ENCODE measurements around the gene PSEN1. TPM values are rescaled to one million over a fixed set of nuclear protein-coding genes. Genes with fewer than 3 reads are reported as not detected.

Gene PSEN1
- total RNA-seq, 1 donor from 2014 or later, result 58.6 TPM

DNA sequence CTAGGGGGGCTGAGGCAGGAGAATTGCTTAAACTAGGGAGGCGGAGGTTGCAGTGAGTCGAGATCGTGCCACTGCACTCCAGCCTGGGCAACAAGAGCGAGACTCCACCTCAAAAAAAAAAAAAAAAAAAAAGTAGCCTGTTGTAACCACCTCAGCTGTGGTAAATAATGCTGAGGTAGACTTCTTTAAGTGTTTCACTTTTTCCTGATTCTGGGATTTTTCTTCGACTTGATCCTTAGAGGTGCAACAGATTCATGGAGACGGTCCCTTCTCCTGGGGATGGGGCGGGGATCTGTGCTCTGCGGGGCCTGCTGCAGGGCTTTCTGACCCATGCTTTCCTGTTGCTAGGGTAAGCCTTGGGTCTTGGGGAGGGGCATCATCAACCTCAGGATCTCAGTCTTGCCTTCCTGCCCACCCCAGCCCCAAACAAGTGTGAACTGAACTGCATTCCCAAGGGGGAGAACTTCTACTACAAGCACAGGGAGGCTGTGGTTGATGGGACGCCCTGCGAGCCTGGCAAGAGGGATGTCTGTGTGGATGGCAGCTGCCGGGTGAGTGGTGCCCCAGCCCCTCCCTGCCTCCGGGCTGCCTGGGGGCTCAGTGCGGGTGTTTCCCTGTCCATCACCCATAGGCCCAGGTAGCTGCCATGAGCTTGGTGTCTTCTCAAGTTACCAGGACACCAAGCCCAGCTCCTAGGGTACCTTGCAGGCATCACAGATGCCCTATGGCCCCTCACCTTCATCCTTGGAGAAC lies 113.4 kb downstream of the PSEN1 start:
- DNase-seq (ENCODE audit: low spot score), result peak; percentile 43
- no peaks in the 10 kb centered on the region for H3K27me3 Mint-ChIP-seq (ENCODE audit: low read depth)
- H3K9me3 Mint-ChIP-seq (ENCODE audit: low read depth), result no peaks in the 10 kb centered on the region
- peaks cover 10% of the 10 kb centered on the region for H3K4me1 Mint-ChIP-seq (ENCODE audit: low read depth)
- peaks cover 9% of the 10 kb centered on the region for H3K36me3 Mint-ChIP-seq (ENCODE audit: low read depth)
- no peak overlapping the region for H3K27ac Mint-ChIP-seq (ENCODE audit: unreplicated experiment)
- TF ChIP-seq, protein P1, sequence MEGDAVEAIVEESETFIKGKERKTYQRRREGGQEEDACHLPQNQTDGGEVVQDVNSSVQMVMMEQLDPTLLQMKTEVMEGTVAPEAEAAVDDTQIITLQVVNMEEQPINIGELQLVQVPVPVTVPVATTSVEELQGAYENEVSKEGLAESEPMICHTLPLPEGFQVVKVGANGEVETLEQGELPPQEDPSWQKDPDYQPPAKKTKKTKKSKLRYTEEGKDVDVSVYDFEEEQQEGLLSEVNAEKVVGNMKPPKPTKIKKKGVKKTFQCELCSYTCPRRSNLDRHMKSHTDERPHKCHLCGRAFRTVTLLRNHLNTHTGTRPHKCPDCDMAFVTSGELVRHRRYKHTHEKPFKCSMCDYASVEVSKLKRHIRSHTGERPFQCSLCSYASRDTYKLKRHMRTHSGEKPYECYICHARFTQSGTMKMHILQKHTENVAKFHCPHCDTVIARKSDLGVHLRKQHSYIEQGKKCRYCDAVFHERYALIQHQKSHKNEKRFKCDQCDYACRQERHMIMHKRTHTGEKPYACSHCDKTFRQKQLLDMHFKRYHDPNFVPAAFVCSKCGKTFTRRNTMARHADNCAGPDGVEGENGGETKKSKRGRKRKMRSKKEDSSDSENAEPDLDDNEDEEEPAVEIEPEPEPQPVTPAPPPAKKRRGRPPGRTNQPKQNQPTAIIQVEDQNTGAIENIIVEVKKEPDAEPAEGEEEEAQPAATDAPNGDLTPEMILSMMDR (IDR thresholded peaks at IDR 0.05), result no peak
- no peak overlapping the region for H3K4me3 Mint-ChIP-seq (ENCODE audit: unreplicated experiment)

DNA sequence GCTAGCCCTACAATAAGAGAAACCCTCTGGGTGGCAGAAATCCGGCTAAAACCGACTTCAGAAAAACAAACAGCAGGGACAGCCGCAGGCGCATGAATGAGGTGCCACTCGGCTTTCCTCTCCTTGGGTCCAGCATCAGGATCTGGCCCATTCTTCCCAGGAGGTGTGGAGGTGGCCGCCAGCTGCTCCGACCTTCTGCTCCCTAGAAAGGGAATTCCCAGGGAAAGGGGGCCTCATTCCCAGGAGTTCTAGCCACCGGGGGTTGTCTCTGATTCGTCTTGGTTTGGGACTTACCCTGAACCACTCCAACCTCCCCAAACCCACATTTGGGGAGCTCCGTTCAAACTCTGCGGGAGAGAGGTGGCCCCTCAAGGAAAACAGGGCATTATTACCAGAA lies 114.0 kb downstream of the PSEN1 start:
- Mint-ChIP-seq H3K27ac (ENCODE audit: unreplicated experiment) (no peak overlapping the region), H3K4me3 (ENCODE audit: unreplicated experiment) (no peak overlapping the region), H3K9me3 (ENCODE audit: low read depth) (no peaks in the 10 kb centered on the region), H3K4me1 (ENCODE audit: low read depth) (peaks cover 10% of the 10 kb centered on the region), H3K27me3 (ENCODE audit: low read depth) (no peaks in the 10 kb centered on the region), H3K36me3 (ENCODE audit: low read depth) (peaks cover 7% of the 10 kb centered on the region)
- no peak for DNase-seq (ENCODE audit: low spot score)
- TF ChIP-seq, protein P1 (IDR thresholded peaks at IDR 0.05), result no peak

DNA sequence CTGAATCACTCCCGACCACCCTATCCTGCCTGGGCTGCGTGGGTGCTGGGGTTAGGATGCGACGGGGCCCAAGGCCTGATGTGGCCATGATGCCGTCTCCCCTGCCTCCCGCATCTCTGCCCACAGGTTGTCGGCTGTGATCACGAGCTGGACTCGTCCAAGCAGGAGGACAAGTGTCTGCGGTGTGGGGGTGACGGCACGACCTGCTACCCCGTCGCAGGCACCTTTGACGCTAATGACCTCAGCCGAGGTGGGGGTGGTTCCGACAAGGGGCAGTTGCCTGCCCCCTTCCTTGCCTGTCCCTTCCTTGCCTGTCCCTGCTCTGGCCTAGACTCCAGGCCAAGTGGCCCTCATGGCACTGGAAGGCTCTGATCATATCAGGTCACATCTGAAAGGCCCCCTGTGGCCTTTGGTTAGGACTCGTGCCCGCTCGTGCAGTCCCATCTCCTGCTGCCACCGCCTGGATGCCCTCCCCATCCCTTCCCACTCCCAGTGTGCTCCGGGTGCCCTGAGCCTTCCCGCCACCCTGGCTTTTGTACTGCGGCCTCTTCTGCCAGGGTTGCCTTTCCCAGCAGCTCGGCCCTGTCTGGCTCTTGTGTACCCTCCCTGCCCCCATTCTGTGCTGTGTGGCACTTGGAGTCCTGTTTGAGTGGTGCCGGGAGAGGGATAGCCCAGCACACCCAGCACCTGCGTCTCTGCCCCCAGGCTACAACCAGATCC lies 114.6 kb downstream of the PSEN1 start:
- Mint-ChIP-seq H3K36me3 (ENCODE audit: low read depth) (peaks cover 7% of the 10 kb centered on the region), H3K9me3 (ENCODE audit: low read depth) (no peaks in the 10 kb centered on the region), H3K4me3 (ENCODE audit: unreplicated experiment) (no peak overlapping the region), H3K4me1 (ENCODE audit: low read depth) (peaks cover 10% of the 10 kb centered on the region), H3K27ac (ENCODE audit: unreplicated experiment) (no peak overlapping the region), H3K27me3 (ENCODE audit: low read depth) (no peaks in the 10 kb centered on the region)
- TF ChIP-seq, protein P1 (IDR thresholded peaks at IDR 0.05), result no peak
- DNase-seq (ENCODE audit: low spot score), result no peak

DNA sequence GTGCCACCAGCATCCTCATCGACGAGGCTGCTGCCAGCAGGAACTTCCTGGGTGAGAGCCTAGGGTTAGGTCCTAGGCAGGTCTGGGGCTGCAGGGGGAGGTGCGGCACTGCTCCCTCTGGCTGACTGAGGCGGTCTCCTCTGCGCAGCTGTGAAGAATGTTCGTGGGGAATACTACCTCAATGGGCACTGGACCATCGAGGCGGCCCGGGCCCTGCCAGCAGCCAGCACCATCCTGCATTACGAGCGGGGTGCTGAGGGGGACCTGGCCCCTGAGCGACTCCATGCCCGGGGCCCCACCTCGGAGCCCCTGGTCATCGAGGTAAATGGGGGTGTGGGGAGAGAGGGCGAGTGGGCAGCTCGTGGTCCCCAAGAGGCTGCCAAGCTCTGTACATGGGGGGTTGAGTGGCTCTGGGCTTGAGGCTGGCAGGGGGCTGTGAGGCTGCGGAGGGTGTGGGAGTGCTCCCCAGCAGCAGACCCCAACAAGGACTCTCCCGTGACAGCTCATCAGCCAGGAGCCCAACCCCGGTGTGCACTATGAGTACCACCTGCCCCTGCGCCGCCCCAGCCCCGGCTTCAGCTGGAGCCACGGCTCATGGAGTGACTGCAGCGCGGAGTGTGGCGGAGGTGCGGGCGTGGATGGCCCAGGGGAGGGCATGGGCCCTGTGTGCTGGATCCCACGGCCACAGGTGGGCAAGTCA lies 115.4 kb downstream of the PSEN1 start:
- Mint-ChIP-seq H3K27ac (ENCODE audit: unreplicated experiment) (no peak overlapping the region), H3K36me3 (ENCODE audit: low read depth) (peaks cover 7% of the 10 kb centered on the region), H3K4me1 (ENCODE audit: low read depth) (peaks cover 7% of the 10 kb centered on the region), H3K9me3 (ENCODE audit: low read depth) (no peaks in the 10 kb centered on the region), H3K4me3 (ENCODE audit: unreplicated experiment) (no peak overlapping the region), H3K27me3 (ENCODE audit: low read depth) (no peaks in the 10 kb centered on the region)
- DNase-seq (ENCODE audit: low spot score), result no peak
- TF ChIP-seq, protein P1 (IDR thresholded peaks at IDR 0.05), result no peak
